Activated T-cell treated with anti-CD3 and anti-CD28 coated beads, Interleukin-2, amount 50 U/mL, for 24 hours (primary cell): Measurements from ENCODE around the gene SLC25A48.
"Not testable (repeated sequence)": the region's sequence is repeated elsewhere in the genome, so short reads cannot be mapped to it uniquely, and the experiment has no call there.

Experiments
- DNase-seq: peaks from one replicate; pipeline ENCODE4 v3.0.0-alpha.2; 2020
- H3K27ac Mint-ChIP-seq: 2 replicates; pipeline ENCODE4 v1.8.0; 2020; ENCODE audit warnings: mild to moderate bottlenecking, mixed read lengths
- H3K27me3 Mint-ChIP-seq: 2 replicates; pipeline ENCODE4 v1.8.0; 2020; ENCODE audit warnings: mixed read lengths
- H3K36me3 Mint-ChIP-seq: 2 replicates; pipeline ENCODE4 v1.8.0; 2020; ENCODE audit warnings: low read depth, mixed read lengths
- H3K4me1 Mint-ChIP-seq: 2 replicates; pipeline ENCODE4 v1.8.0; 2020; ENCODE audit warnings: low read depth, mixed read lengths
- H3K4me3 Mint-ChIP-seq: 2 replicates; pipeline ENCODE4 v1.8.0; 2020; ENCODE audit warnings: mild to moderate bottlenecking, moderate library complexity, mixed read lengths
- H3K9me3 Mint-ChIP-seq: 2 replicates; pipeline ENCODE4 v1.8.0; 2020; ENCODE audit warnings: mixed read lengths

Gene SLC25A48

GRCh38 chr5:135838395-135838794 is 3.9 kb downstream of the SLC25A48 start:
- Mint-ChIP-seq H3K27me3 (peaks cover 61% of the 10 kb centered on the region), H3K9me3 (peaks cover 13% of the 10 kb centered on the region)
- H3K4me3 Mint-ChIP-seq, H3K36me3 Mint-ChIP-seq, H3K4me1 Mint-ChIP-seq, H3K27ac Mint-ChIP-seq, DNase-seq: not testable (repeated sequence)

DNA sequence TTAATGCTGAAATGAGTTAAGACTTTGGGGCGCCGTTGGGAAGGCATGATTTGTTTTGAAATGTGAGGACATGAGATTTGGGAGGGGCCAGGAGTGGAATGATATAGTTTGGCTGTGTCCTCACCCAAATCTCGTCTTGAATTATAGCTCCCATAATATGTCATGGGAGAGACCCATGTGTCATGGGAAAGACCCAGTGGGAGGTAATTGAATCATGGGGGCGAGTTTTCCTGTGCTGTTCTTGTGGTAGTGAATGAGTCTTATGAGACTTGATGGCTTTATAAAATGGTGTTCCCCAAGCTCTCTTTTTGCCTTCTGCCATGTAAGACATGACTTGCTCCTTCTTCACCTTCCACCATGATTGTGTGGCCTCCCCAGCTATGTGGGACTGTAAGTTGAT is 5.1 kb downstream of the SLC25A48 start:
- Mint-ChIP-seq H3K4me1 (no peaks in the 10 kb centered on the region), H3K36me3 (no peaks in the 10 kb centered on the region), H3K27me3 (peaks cover 52% of the 10 kb centered on the region), H3K4me3 (no peak overlapping the region), H3K9me3 (peaks cover 13% of the 10 kb centered on the region), H3K27ac (no peak overlapping the region)
- no peak for DNase-seq

DNA sequence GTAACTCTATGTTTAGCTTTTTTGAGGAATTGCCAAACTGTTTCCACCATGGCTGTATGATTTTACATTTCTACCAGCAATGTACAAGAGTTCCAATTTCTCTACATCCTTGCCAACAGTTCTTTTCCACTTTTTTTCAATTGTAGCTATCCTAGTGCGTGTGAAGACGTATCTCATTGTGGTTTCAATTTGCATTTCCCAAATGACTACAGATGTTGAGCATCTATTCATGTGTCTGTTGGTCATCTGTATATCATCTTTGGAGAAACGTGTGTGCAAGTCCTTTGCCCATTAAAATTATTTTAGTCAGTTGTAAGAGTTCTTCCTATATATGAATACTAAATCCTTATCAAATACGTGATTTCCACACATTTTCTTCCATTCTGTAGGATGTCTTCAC is 6.5 kb downstream of the SLC25A48 start:
- Mint-ChIP-seq H3K4me3 (no peak overlapping the region), H3K27me3 (peaks cover 40% of the 10 kb centered on the region), H3K27ac (no peak overlapping the region), H3K4me1 (no peaks in the 10 kb centered on the region), H3K36me3 (no peaks in the 10 kb centered on the region), H3K9me3 (peaks cover 13% of the 10 kb centered on the region)
- DNase-seq: no peak

DNA sequence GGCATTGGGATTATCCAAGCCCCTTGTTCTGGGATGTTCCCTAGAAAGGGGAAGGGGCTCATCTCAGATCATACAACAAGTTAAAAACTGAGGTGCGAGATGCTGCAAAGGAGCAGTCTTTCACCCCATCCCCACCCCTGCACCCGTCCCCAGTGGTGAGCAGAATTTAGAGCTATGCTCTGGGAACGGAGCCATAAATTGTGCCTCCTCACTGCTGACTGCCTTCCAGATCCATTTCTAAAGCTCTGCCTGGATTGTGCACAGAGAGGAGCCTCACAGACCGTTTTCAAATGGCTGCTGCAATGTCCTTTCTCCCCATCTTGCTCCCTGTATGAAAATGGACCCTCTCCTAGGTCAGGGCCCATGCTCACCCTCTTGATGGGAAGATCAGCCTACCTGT is 8.3 kb downstream of the SLC25A48 start:
- Mint-ChIP-seq H3K9me3 (peaks cover 11% of the 10 kb centered on the region), H3K4me1 (no peaks in the 10 kb centered on the region)

GRCh38 chr5:135843571-135844337 is 9.3 kb downstream of the SLC25A48 start:
- H3K4me3 Mint-ChIP-seq: no peak overlapping the region
- H3K27ac Mint-ChIP-seq: no peak overlapping the region
- DNase-seq: no peak
- peaks cover 6% of the 10 kb centered on the region for H3K9me3 Mint-ChIP-seq
- no peaks in the 10 kb centered on the region for H3K36me3 Mint-ChIP-seq
- H3K4me1 Mint-ChIP-seq: no peaks in the 10 kb centered on the region
- peaks cover 25% of the 10 kb centered on the region for H3K27me3 Mint-ChIP-seq

More for the DNA sequence above, 8.3 kb downstream of the SLC25A48 start:
- DNase-seq: no peak
- Mint-ChIP-seq H3K27me3 (peaks cover 28% of the 10 kb centered on the region), H3K36me3 (no peaks in the 10 kb centered on the region), H3K4me3 (no peak overlapping the region), H3K27ac (no peak overlapping the region)

DNA sequence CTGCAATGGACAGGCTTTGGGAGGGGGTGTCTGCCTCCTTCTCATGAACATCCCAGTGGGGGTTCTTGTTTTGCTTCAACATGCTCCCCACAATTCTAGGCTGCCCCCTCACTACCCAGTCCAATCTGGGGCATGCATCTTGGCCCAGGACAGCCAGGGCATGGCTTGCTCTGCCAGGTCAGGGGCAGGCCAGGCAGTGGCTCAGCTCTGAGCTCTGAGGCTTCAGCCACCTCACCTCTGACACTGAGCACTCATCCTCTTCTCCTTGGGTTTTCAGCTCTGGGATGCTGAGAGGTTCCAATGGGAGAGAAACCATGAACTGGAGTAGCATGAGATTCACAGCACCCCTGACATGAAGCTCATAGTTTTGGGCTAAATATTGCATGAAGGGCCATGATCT is 11.8 kb downstream of the SLC25A48 start:
- H3K27ac Mint-ChIP-seq: no peak overlapping the region
- no peaks in the 10 kb centered on the region for H3K9me3 Mint-ChIP-seq
- H3K4me3 Mint-ChIP-seq: no peak overlapping the region
- H3K27me3 Mint-ChIP-seq: peaks cover 12% of the 10 kb centered on the region
- H3K36me3 Mint-ChIP-seq: no peaks in the 10 kb centered on the region
- H3K4me1 Mint-ChIP-seq: no peaks in the 10 kb centered on the region
- no peak for DNase-seq

GRCh38 chr5:135847976-135848375 is 13.5 kb downstream of the SLC25A48 start:
- Mint-ChIP-seq H3K4me1 (no peaks in the 10 kb centered on the region), H3K36me3 (no peaks in the 10 kb centered on the region), H3K27me3 (peaks cover 7% of the 10 kb centered on the region), H3K27ac (no peak overlapping the region), H3K9me3 (no peaks in the 10 kb centered on the region), H3K4me3 (no peak overlapping the region)
- no peak for DNase-seq

DNA sequence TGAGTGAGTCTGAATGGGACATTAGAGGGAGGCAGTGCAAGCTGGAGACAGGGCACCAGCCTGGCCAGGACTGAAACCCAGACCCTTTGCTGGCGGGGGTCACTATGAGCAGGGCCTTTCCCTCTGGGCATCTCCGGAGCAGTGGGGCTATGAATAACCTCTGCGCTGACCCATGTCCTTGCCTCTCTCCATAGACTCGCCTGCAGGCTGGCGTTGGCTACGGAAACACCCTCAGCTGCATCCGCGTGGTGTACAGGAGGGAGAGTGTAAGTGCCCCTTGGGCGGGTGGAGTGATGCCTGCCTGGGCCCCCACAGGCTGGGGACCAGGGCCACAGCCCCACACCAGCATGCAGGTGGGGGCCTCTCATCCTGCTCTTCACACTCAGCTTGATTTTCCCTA is 15.8 kb downstream of the SLC25A48 start:
- no peak overlapping the region for H3K4me3 Mint-ChIP-seq

DNA sequence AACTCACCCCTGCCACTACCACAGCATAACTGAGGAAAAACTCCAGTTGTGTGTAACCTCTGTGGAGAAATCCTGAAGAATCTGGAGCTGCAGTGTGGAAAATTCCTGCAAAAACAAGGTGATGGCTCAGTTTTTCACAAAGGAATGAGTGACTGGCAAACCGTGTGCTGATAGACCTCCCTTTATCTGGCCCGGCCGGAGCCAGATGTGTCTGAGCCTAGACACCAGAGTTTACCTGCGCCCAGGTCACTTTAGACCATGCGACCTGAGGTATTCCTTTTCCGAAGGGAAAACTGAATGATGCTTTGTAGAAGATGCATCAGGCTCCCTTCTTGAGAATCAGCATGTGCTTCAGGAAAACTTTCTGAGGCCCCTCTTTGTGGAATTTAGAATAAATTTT is 16.2 kb downstream of the SLC25A48 start:
- H3K27ac Mint-ChIP-seq: no peak overlapping the region
- H3K36me3 Mint-ChIP-seq: no peaks in the 10 kb centered on the region
- no peaks in the 10 kb centered on the region for H3K27me3 Mint-ChIP-seq
- H3K9me3 Mint-ChIP-seq: no peaks in the 10 kb centered on the region
- DNase-seq: no peak
- H3K4me1 Mint-ChIP-seq: no peaks in the 10 kb centered on the region
- H3K4me3 Mint-ChIP-seq: no peak overlapping the region

More for the DNA sequence above, 15.8 kb downstream of the SLC25A48 start:
- no peaks in the 10 kb centered on the region for H3K9me3 Mint-ChIP-seq
- no peaks in the 10 kb centered on the region for H3K4me1 Mint-ChIP-seq
- H3K36me3 Mint-ChIP-seq: no peaks in the 10 kb centered on the region
- H3K27me3 Mint-ChIP-seq: no peaks in the 10 kb centered on the region
- no peak for DNase-seq
- H3K27ac Mint-ChIP-seq: no peak overlapping the region

DNA sequence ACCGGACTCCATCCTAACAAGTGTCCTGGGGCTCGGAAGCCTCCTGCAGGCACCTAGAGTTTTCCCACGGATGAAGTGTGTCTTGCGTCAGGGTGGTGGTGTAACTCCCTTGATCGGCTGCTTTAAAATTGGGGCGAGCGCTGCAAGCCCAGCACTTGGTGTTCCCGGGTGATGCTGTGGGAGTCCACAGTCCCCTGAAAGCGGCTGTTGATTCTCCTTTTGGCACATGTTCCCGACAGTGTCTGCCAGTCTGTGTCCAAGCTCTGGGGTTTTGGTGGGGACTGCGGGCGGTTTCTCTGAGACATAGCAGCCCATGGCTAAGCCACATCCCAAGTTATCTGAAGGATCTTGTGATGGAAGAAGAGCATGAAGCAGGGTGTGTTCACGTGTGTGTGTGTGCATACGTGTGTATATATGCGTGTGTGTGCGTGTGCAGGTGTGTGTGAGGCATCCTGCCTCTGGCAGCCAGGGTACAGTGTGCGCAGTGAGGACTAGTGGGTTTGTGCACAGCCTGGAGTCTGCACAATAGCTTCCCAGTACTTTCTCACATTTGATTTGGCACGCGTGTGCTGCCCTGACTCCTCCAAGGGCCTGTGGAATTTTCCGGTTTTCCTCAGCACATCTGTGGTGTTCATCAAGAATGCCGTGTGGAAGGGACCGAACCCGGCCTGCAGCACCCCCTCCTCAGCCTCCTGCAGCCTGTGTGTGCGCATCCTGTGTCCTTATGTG is 16.9 kb downstream of the SLC25A48 start:
- Mint-ChIP-seq H3K27ac (no peak overlapping the region), H3K9me3 (no peaks in the 10 kb centered on the region)
- no peak for DNase-seq

DNA sequence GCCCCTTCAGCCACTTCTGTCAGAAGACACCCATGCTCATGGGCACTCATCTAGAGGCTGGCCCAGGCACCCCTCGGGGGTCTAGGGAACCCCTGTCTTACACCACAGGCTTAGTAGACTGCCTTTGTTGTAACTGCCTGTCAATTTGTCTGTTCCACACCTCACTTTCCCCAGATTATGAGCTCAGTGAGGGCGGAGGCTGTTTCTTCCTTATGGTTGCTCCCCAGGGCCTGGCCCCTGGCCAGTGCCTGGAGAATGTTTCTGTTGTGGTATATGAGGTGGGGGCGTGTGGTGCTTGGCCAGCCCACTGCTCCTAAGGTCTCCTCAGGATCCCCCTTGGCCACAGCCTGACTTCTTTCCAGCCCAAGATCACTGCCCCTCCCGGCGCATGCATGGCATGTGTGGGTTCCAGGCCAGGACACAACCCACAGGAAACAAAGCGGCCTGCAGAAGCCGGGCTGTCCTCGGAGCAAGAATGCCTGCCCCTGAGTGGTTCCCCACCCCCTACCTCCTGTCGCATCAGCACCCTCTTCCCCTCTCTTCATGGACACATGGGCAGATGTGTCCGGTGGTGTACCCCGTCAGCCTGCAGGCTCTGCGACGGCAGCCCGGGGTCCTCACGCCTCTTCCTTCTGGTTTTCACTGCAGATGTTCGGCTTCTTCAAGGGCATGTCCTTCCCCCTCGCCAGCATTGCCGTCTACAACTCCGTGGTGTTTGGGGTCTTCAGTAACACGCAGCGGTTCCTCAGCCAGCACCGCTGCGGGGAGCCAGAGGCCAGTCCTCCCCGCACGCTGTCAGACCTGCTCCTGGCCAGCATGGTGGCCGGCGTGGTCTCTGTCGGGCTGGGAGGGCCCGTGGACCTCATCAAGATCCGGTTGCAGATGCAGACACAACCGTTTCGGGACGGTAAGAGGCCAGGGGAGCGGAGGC is 17.7 kb downstream of the SLC25A48 start:
- DNase-seq: no peak
- no peak overlapping the region for H3K4me3 Mint-ChIP-seq
- no peaks in the 10 kb centered on the region for H3K4me1 Mint-ChIP-seq
- H3K27ac Mint-ChIP-seq: no peak overlapping the region
- H3K9me3 Mint-ChIP-seq: no peaks in the 10 kb centered on the region
- H3K27me3 Mint-ChIP-seq: peaks cover 6% of the 10 kb centered on the region
- no peaks in the 10 kb centered on the region for H3K36me3 Mint-ChIP-seq

More for the DNA sequence above, 16.9 kb downstream of the SLC25A48 start:
- Mint-ChIP-seq H3K4me3 (no peak overlapping the region), H3K27me3 (peaks cover 2% of the 10 kb centered on the region), H3K36me3 (no peaks in the 10 kb centered on the region), H3K4me1 (no peaks in the 10 kb centered on the region)

DNA sequence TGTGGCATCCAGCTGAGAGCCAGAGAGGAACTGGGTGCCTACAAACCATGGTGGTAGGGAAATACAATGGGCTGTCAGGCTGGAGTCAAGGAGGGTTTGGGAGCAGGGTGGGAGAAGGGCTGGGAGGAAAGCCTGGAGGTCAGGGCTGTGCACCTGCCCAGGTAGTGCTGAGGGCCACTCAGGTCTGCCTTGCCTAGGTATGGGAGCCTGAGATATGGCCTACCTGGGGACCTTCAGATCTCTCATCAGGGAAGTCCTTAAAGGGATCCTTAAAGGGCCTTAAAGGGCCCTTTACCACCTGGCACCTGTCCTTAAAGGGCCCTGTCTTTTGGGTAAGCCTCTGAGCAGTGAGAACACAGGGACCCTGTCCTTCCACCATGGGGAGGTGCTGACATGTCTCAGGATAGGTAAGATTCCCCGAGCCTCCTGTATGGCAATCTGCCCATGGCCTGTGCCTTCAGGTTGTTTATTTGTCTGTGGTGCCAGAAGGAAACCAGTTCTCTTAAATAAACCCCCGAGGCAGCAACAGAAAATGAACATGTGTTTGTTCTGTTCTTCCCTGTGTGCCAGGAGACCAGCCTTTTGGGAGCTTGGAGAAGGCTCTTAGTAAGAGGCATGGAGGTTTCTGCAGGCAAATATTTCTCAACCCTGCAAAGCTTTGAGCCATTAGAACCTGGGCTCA is 23.3 kb downstream of the SLC25A48 start:
- no peak overlapping the region for H3K4me3 Mint-ChIP-seq
- H3K27ac Mint-ChIP-seq: no peak overlapping the region
- no peaks in the 10 kb centered on the region for H3K36me3 Mint-ChIP-seq
- no peaks in the 10 kb centered on the region for H3K4me1 Mint-ChIP-seq
- peaks cover 6% of the 10 kb centered on the region for H3K27me3 Mint-ChIP-seq
- no peaks in the 10 kb centered on the region for H3K9me3 Mint-ChIP-seq
- no peak for DNase-seq

- H3K27me3 Mint-ChIP-seq, DNase-seq, H3K36me3 Mint-ChIP-seq, H3K4me3 Mint-ChIP-seq, H3K27ac Mint-ChIP-seq, H3K4me1 Mint-ChIP-seq, H3K9me3 Mint-ChIP-seq: not testable (repeated sequence)
Observed at GRCh38 chr5:135859186-135859585, 24.7 kb downstream of the SLC25A48 start.

DNA sequence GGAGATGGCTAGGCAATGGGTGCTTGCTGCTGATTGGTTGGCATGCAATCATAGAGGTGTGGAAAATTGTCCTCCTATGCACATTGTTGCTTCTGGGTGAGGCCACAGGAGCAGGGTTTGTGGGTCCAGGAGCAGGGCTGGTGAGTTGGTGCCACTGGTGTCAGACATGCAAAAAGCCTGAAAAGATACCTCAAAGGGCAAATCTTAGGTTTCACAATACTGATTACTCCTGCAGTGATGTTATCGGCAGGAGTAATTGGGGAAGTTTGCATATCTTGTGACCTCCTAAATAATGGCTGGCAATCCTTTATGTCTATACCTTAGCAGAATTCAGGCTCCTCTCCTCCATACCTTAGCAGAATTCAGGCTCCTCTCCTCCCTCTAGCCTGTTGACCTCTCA is 25.2 kb downstream of the SLC25A48 start:
- DNase-seq: no peak

More for the DNA sequence above, 25.2 kb downstream of the SLC25A48 start:
- Mint-ChIP-seq H3K27ac (no peak overlapping the region), H3K27me3 (peaks cover 6% of the 10 kb centered on the region), H3K4me1 (no peaks in the 10 kb centered on the region), H3K9me3 (no peaks in the 10 kb centered on the region), H3K36me3 (no peaks in the 10 kb centered on the region), H3K4me3 (no peak overlapping the region)
